ENCODE results near the gene C20orf204. TPM values are rescaled to one million over a fixed set of nuclear protein-coding genes. Genes with fewer than 3 reads are reported as not detected.

The C20orf204 gene
- total RNA-seq, 4 donors from 2014 or later, result 0.17 to 1.6 (median 0.32) TPM

DNA sequence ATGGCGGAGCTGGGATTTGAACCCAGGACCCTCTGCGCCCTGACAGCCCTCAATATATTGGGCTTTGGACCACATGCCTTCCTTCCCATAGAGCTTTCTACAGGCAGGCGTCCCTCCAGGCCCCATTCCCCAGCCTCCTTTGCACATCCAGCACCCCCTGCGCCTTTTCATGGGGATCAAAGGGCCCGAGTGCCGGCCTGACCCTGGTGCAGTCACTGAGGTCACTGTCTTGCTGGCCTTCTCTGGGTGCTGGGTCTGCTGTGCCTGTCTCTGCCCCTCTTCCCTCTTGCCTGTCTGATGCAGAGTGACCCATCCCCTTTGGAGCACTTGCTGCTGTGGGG lies 45.6 kb downstream of the C20orf204 start:
- Histone ChIP-seq H3K36me3 (no peaks in the 10 kb centered on the region), H3K9me3 (no peaks in the 10 kb centered on the region), H3K27me3 (peaks cover 0 to 44% (median 16%) of the 10 kb centered on the region in 4 donors), H3K27ac (replicated peaks in 1 of 4) (no peak overlapping the region), H3K4me1 (peaks cover 36 to 55% (median 50%) of the 10 kb centered on the region in 4 donors), H3K4me3 (no peak overlapping the region)
- no peak for DNase-seq (ENCODE audit: extremely low spot score)
- intact Hi-C loops (cut with DNase I), result loop anchor here (5.0 kb wide), 1 partner anchor 41 kb away; no protein-coding TSS in a partner anchor
- 92% methylated on average over 3 of the region's 6 CpGs for WGBS
- TF ChIP-seq POLR2AphosphoS5 (IDR thresholded peaks at IDR 0.05) (no peak), EP300 (IDR thresholded peaks at IDR 0.05) (no peak), POLR2A (IDR thresholded peaks at IDR 0.05; ENCODE audit: low read depth) (no peak)
- TF ChIP-seq, protein P1, sequence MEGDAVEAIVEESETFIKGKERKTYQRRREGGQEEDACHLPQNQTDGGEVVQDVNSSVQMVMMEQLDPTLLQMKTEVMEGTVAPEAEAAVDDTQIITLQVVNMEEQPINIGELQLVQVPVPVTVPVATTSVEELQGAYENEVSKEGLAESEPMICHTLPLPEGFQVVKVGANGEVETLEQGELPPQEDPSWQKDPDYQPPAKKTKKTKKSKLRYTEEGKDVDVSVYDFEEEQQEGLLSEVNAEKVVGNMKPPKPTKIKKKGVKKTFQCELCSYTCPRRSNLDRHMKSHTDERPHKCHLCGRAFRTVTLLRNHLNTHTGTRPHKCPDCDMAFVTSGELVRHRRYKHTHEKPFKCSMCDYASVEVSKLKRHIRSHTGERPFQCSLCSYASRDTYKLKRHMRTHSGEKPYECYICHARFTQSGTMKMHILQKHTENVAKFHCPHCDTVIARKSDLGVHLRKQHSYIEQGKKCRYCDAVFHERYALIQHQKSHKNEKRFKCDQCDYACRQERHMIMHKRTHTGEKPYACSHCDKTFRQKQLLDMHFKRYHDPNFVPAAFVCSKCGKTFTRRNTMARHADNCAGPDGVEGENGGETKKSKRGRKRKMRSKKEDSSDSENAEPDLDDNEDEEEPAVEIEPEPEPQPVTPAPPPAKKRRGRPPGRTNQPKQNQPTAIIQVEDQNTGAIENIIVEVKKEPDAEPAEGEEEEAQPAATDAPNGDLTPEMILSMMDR (IDR thresholded peaks at IDR 0.05), result no peak

- 20% methylated on average over 8 of the region's 13 CpGs for WGBS
- H3K27me3 ChIP-seq, result peaks cover 0 to 47% (median 16%) of the 10 kb centered on the region in 4 donors
- no peaks in the 10 kb centered on the region for H3K9me3 ChIP-seq
- no peak overlapping the region for H3K4me3 ChIP-seq
- H3K27ac ChIP-seq (replicated peaks in 1 of 4), result no peak overlapping the region
- H3K4me1 ChIP-seq, result peaks cover 36 to 54% (median 49%) of the 10 kb centered on the region in 4 donors
- no peak for DNase-seq (ENCODE audit: extremely low spot score)
- TF ChIP-seq POLR2AphosphoS5 (IDR thresholded peaks at IDR 0.05), result no peak
- TF ChIP-seq EP300 (IDR thresholded peaks at IDR 0.05), result no peak
- no peak for TF ChIP-seq POLR2A (IDR thresholded peaks at IDR 0.05; ENCODE audit: low read depth)
- intact Hi-C loops (cut with DNase I), result loop anchor here (5.0 kb wide), 1 partner anchor 40 kb away; no protein-coding TSS in a partner anchor
- H3K36me3 ChIP-seq, result no peaks in the 10 kb centered on the region
Measured at GRCh38 chr20:64082126-64082731, 46.2 kb downstream of the C20orf204 start.

DNA sequence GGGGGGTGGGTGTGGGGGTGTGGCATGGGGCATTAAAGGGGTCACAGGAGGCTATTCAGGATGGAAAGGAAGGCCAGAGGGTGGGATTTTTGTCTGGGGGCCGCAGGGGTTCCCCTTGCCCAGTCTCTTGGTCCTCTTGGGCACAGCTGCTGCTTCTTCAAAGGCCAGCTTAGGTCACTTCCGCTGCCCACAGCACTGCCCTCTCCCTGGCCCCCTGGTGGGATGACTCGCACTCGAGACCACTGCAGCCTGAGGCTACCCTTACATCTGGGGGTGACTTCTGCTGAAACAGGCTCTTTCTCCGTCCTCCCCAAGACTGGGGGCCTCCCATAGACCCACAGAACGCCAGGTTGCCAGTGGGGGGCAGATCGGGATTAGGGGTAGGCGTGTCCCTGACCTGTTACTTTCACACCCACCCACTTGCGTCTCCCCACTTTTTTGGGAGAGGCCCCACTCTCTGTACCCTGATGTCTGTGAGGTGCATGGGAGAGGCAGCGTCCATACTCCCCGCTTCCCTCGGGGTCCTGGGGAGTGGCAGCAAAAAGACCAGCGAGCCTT lies 46.9 kb downstream of the C20orf204 start:
- no peaks in the 10 kb centered on the region for H3K9me3 ChIP-seq
- H3K4me3 ChIP-seq, result peak overlapping the region; percentile 58 to 74 (median 58)
- WGBS, result 26% methylated on average over 11 of the region's 13 CpGs
- H3K27me3 ChIP-seq, result peaks cover 0 to 50% (median 16%) of the 10 kb centered on the region in 4 donors
- H3K36me3 ChIP-seq, result no peaks in the 10 kb centered on the region
- no peak for TF ChIP-seq POLR2AphosphoS5 (IDR thresholded peaks at IDR 0.05)
- no peak for TF ChIP-seq POLR2A (IDR thresholded peaks at IDR 0.05; ENCODE audit: low read depth)
- TF ChIP-seq, protein P1 (IDR thresholded peaks at IDR 0.05), result no peak
- no peak for TF ChIP-seq EP300 (IDR thresholded peaks at IDR 0.05)
- H3K4me1 ChIP-seq, result peaks cover 32 to 52% (median 48%) of the 10 kb centered on the region in 4 donors
- DNase-seq (ENCODE audit: extremely low spot score), result no peak
- intact Hi-C loops (cut with DNase I), result loop anchor here (5.0 kb wide), 1 partner anchor 39 kb away; no protein-coding TSS in a partner anchor
- no peak overlapping the region for H3K27ac ChIP-seq (replicated peaks in 1 of 4)

- DNase-seq (ENCODE audit: extremely low spot score), result no peak
- TF ChIP-seq, protein P1 (IDR thresholded peaks at IDR 0.05), result peak; percentile 60 to 63 (median 62)
- no peak for TF ChIP-seq POLR2AphosphoS5 (IDR thresholded peaks at IDR 0.05)
- no peak overlapping the region for H3K27ac ChIP-seq (replicated peaks in 1 of 4)
- no peaks in the 10 kb centered on the region for H3K36me3 ChIP-seq
- intact Hi-C loops (cut with DNase I), result loop anchor here (5.0 kb wide), 1 partner anchor 39 kb away; no protein-coding TSS in a partner anchor
- peaks cover 27 to 47% (median 43%) of the 10 kb centered on the region in 4 donors for H3K4me1 ChIP-seq
- peak overlapping the region; percentile 58 to 74 (median 58) for H3K4me3 ChIP-seq
- H3K9me3 ChIP-seq, result no peaks in the 10 kb centered on the region
- peaks cover 0 to 55% (median 16%) of the 10 kb centered on the region in 4 donors for H3K27me3 ChIP-seq
- 0% methylated on average over 15 of the region's 52 CpGs for WGBS
Measured at GRCh38 chr20:64083378-64083803, 47.4 kb downstream of the C20orf204 start.

Measured in esophagus muscularis mucosa (tissue), 4 donors.